Measurements from ENCODE around the gene OTOP2. TPM values are rescaled to one million over a fixed set of nuclear protein-coding genes. Genes with fewer than 3 reads are reported as not detected.

OTOP2 gene
- total RNA-seq, 1 experiment from 2014 or later: 0.11 TPM

- Mint-ChIP-seq H3K27me3 (ENCODE audit: low read depth) (peaks cover 29% of the 10 kb centered on the region), H3K27ac (no peak overlapping the region; a peak in 1 of 7 replicates), H3K4me1 (peaks cover 17 to 32% of the 10 kb centered on the region in 2 experiments), H3K36me3 (ENCODE audit: insufficient read depth in 1 of 3, low read depth in 3 of 3) (no peaks in the 10 kb centered on the region), H3K4me3 (no peak overlapping the region; a peak in 1 of 5 replicates), H3K9me3 (no peaks in the 10 kb centered on the region)
- no CpG with 5 or more reads among the region's 19 CpGs for WGBS (ENCODE audit: extremely low coverage, insufficient read length, low lambda C conversion rate)
- H2BK5ac ChIP-seq (ENCODE audit: insufficient read length, low read length): no peak overlapping the region
- no peak overlapping the region for H3K4ac ChIP-seq (ENCODE audit: low read depth, low read length)
- no peaks in the 10 kb centered on the region for H3K27me3 ChIP-seq (ENCODE audit: insufficient read depth, low read length)
- no peak overlapping the region for H2BK20ac ChIP-seq (ENCODE audit: low read depth, low read length, poor library complexity, severe bottlenecking)
- peaks cover 4% of the 10 kb centered on the region for H3K23me2 ChIP-seq (ENCODE audit: insufficient read length, low read depth, low read length, poor library complexity, severe bottlenecking)
- no peaks in the 10 kb centered on the region for H3K79me1 ChIP-seq (ENCODE audit: insufficient read depth, low read depth, low read length, poor library complexity, severe bottlenecking)
- H3K4me1 ChIP-seq (ENCODE audit: insufficient read depth, low read length): no peaks in the 10 kb centered on the region; the same call in 1 of the 2 replicates
- H3K23ac ChIP-seq (ENCODE audit: insufficient read length, low read depth, low read length): no peak overlapping the region
- H3K9ac ChIP-seq (ENCODE audit: extremely low read depth, insufficient read length, low read length): no peak overlapping the region
- no peak overlapping the region for H2BK120ac ChIP-seq (ENCODE audit: low read depth, low read length, poor library complexity, severe bottlenecking)
- no peak overlapping the region for H4K8ac ChIP-seq (replicated peaks; ENCODE audit: insufficient read length, low read depth, low read length)
- no peak overlapping the region for H2AK5ac ChIP-seq (ENCODE audit: insufficient read length, low read length)
- H3K4me2 ChIP-seq (ENCODE audit: insufficient read depth, insufficient read length, low read length): no peak overlapping the region
- no peaks in the 10 kb centered on the region for H4K20me1 ChIP-seq (ENCODE audit: control insufficient read depth, insufficient read depth, insufficient read length)
- H2AFZ ChIP-seq (ENCODE audit: low read length): no peak overlapping the region
- no peak overlapping the region for H3K27ac ChIP-seq (ENCODE audit: insufficient read length, low read depth, low read length)
- TF ChIP-seq CTCF (conservative IDR thresholded peaks at IDR 0.05): no peak
- no peak overlapping the region for H3T11ph ChIP-seq (ENCODE audit: low read length)
- no peak overlapping the region for H4K5ac ChIP-seq (ENCODE audit: insufficient read length, low read depth, low read length)
- no peak overlapping the region; the same call in 1 of the 2 replicates for H3K14ac ChIP-seq (ENCODE audit: insufficient read depth, low read length)
- DNase-seq: no peak
- no peaks in the 10 kb centered on the region for H3K9me3 ChIP-seq (ENCODE audit: control insufficient read depth, low read depth, low read length)
- no peaks in the 10 kb centered on the region for H3K79me2 ChIP-seq (ENCODE audit: insufficient read depth, low read length)
- H3K18ac ChIP-seq (ENCODE audit: insufficient read length, low read depth, low read length): no peak overlapping the region
- H2BK12ac ChIP-seq (ENCODE audit: insufficient read length, low read depth, low read length): no peak overlapping the region
- no peak overlapping the region for H3K56ac ChIP-seq (ENCODE audit: insufficient read length, low read depth, low read length)
- no peak overlapping the region for H2BK15ac ChIP-seq (ENCODE audit: low read depth, low read length)
- H4K91ac ChIP-seq (ENCODE audit: insufficient read length, low read depth, low read length): no peak overlapping the region
Measured at GRCh38 chr17:74877592-74878548, 46.2 kb upstream of the OTOP2 start.

Data from H9 (cell line).